HepG2 (cell line): ENCODE results near the gene TUBB3. TPM values are rescaled to one million over a fixed set of nuclear protein-coding genes. Genes with fewer than 3 reads are reported as not detected.

Experiments
- ARID4A ChIP-seq: sonication (generic); formaldehyde crosslinking; IDR thresholded peaks from 2 replicates; pipeline ENCODE4 v1.5.0; 2020; ENCODE audit warnings: mild to moderate bottlenecking, missing genetic modification reagents, borderline replicate concordance
- CHCHD3 ChIP-seq: sonication (generic); formaldehyde crosslinking; IDR thresholded peaks from 2 replicates; pipeline ENCODE4 v1.8.0; 2022; ENCODE audit warnings: mild to moderate bottlenecking, missing genetic modification reagents, moderate library complexity
- DR1 ChIP-seq: sonication (generic); formaldehyde crosslinking; IDR thresholded peaks from 2 replicates; pipeline ENCODE4 v1.8.0; 2021; ENCODE audit warnings: mild to moderate bottlenecking, missing genetic modification reagents, inconsistent platforms
- HDAC6 ChIP-seq: fragments of 200-600 bp; sonication (generic); IDR thresholded peaks from 2 replicates; pipeline ENCODE4 v1.7.0; 2017; ENCODE audit warnings: mild to moderate bottlenecking, antibody characterized with exemption, low read length, low read depth
- KDM5B ChIP-seq: sonication (generic); formaldehyde crosslinking; IDR thresholded peaks from 2 replicates; pipeline ENCODE4 v1.4.0; 2020; ENCODE audit warnings: missing genetic modification reagents, mild to moderate bottlenecking, borderline replicate concordance
- MEIS1 ChIP-seq: sonication (generic); formaldehyde crosslinking; IDR thresholded peaks from 2 replicates; pipeline ENCODE4 v1.9.0; 2021; ENCODE audit warnings: mild to moderate bottlenecking, missing genetic modification reagents, moderate library complexity, borderline replicate concordance
- NAIF1 ChIP-seq: sonication (generic); formaldehyde crosslinking; IDR thresholded peaks from 2 replicates; pipeline ENCODE4 v1.5.0; 2020; ENCODE audit warnings: mild to moderate bottlenecking, missing genetic modification reagents, borderline replicate concordance
- NCOA2 ChIP-seq: sonication (generic); formaldehyde crosslinking; IDR thresholded peaks from 2 replicates; pipeline ENCODE4 v1.8.0; 2022; ENCODE audit warnings: inconsistent platforms
- NR2F6 ChIP-seq, 2 experiments: IDR thresholded peaks; 2 replicates each; pipeline ENCODE4 v1.6.1; 2016; ENCODE audit warnings: antibody characterized with exemption in 1 of 2, mild to moderate bottlenecking in 1 of 2
- PAF1 ChIP-seq: IDR thresholded peaks from 2 replicates; pipeline ENCODE4 v1.6.1; 2016; ENCODE audit warnings: missing genetic modification reagents, missing compliant biosample characterization
- PAXIP1 ChIP-seq: sonication (generic); formaldehyde crosslinking; conservative IDR thresholded peaks from 2 replicates; pipeline ENCODE4 v1.4.0; 2020; ENCODE audit warnings: mild to moderate bottlenecking, missing genetic modification reagents, moderate library complexity
- PTBP1 ChIP-seq: fragments of 200-400 bp; formaldehyde crosslinking; IDR thresholded peaks from 2 replicates; pipeline ENCODE4 v1.6.1; 2018; ENCODE audit warnings: low read length, low read depth; ENCODE audit not compliant: poor library complexity, severe bottlenecking
- SRF ChIP-seq: IDR thresholded peaks from 2 replicates; pipeline ENCODE4 v1.6.1; 2011; ENCODE audit warnings: mild to moderate bottlenecking, low read depth, low read length, moderate library complexity
- ZMYM4 ChIP-seq: sonication (generic); formaldehyde crosslinking; IDR thresholded peaks from 2 replicates; pipeline ENCODE4 v1.8.1; 2023; ENCODE audit warnings: mild to moderate bottlenecking, missing genetic modification reagents
- ZNF564 ChIP-seq: sonication (generic); formaldehyde crosslinking; IDR thresholded peaks from 2 replicates; pipeline ENCODE4 v1.8.1; 2023; ENCODE audit warnings: mild to moderate bottlenecking, missing genetic modification reagents
- ZNF616 ChIP-seq: sonication (generic); formaldehyde crosslinking; IDR thresholded peaks from 2 replicates; pipeline ENCODE4 v1.5.0; 2020; ENCODE audit warnings: low read depth, mild to moderate bottlenecking, missing genetic modification reagents
- ZNF850 ChIP-seq: sonication (generic); formaldehyde crosslinking; conservative IDR thresholded peaks from 2 replicates; pipeline ENCODE4 v1.9.0; 2021; ENCODE audit warnings: mild to moderate bottlenecking, missing genetic modification reagents
- polyA plus RNA-seq, 8 experiments: library from polyadenylated mRNA; depleted of rRNA in 3 of 8; stranded (reverse) in 7 of 8; unstranded in 1 of 8; fragments of >200 nt; fragmentation: Illumina TruSeq in 4 of 8; extraction: Trizol in 4 of 8; gene quantifications; 2 replicates each; pipeline versions ENCODE4 v1.2.1 to v1.2.3, GENCODE V29; 2011 to 2016; ENCODE audit warnings: low read depth in 4 of 8, missing spikeins in 1 of 8, mixed read lengths in 1 of 8; ENCODE audit not compliant: insufficient read depth in 1 of 8
- total RNA-seq, 5 experiments: library from RNA; depleted of rRNA; stranded (reverse); fragments of >200 nt; fragmentation: Illumina TruSeq; extraction: Trizol; gene quantifications; 2 replicates each; pipeline ENCODE4 v1.2.3, GENCODE V29; 2016; ENCODE audit warnings: low read depth in 1 of 5

TUBB3 gene
- total and polyA plus RNA-seq, 2 of the 13 experiments (the other 11 are each of a cell fraction or from before 2014, with no cell fraction given), result 110 to 185 TPM

- no peak for TF ChIP-seq PAXIP1 (CRISPR knock-in tag)
- peak; percentile 84 for TF ChIP-seq CHCHD3 (CRISPR knock-in tag)
- TF ChIP-seq ZNF850 (CRISPR knock-in tag), result no peak
- no peak for TF ChIP-seq PAF1 (CRISPR knock-in tag)
- TF ChIP-seq ARID4A, result peak; percentile 20; the same call in 1 of the 2 replicates
- TF ChIP-seq DR1 (CRISPR knock-in tag), result peak; percentile 75
- no peak; the same call in 1 of the 2 replicates for TF ChIP-seq NCOA2
- TF ChIP-seq ZMYM4 (CRISPR knock-in tag), result peak; percentile 79
- TF ChIP-seq MEIS1 (CRISPR knock-in tag), result no peak
- TF ChIP-seq PTBP1, result no peak
- TF ChIP-seq SRF, result no peak
- no peak for TF ChIP-seq NR2F6 (IDR thresholded peaks at IDR 0.05)
- 0 out of 2 replicates have a peak, but pooled peaks have one; percentile 4 for TF ChIP-seq NR2F6 (CRISPR knock-in tag; IDR thresholded peaks at IDR 0.05)
- TF ChIP-seq ZNF616, result no peak; the same call in 1 of the 2 replicates
- no peak for TF ChIP-seq HDAC6
- peak; percentile 89 for TF ChIP-seq ZNF564 (CRISPR knock-in tag)
- TF ChIP-seq NAIF1 (CRISPR knock-in tag), result no peak
- TF ChIP-seq KDM5B (CRISPR knock-in tag), result no peak; the same call in 1 of the 2 replicates
Observed at GRCh38 chr16:89922884-89923639, at the start of gene TUBB3 (continued).
